Left ventricle myocardium superior (tissue), 1 donor: Measurements from ENCODE around the gene PRELID3B. TPM values are rescaled to one million over a fixed set of nuclear protein-coding genes. Genes with fewer than 3 reads are reported as not detected.
A peak's percentile ranks its signal among the peaks of the same experiment; 100 is the strongest.

ENCODE experiments used
- ATAC-seq: fragments of 200-7000 bp; cut with Tn5 transposase; one replicate; pipeline ENCODE4 v1.9.1; 2020; ENCODE audit warnings: mild to moderate bottlenecking, moderate library complexity
- DNase-seq: peaks from one replicate; pipeline ENCODE4 v3.0.0-alpha.2; 2020
- intact Hi-C: fragments of 100-400 bp; cut with micrococcal nuclease; formaldehyde crosslinking; loops from one replicate; pipeline ENCODE4 v1.11.0; 2022
- total RNA-seq: library from RNA; stranded (reverse); fragmentation: NEBNext Ultra II Directional; extraction: Animal tissue kit (Norgen Biotek cat#: 25700); gene quantifications from one replicate; pipeline ENCODE4 v1.2.1, GENCODE V29; 2021
- donor health status: DM: no; HTN: yes; CAD: no; lungs with severe emphysema.

Gene PRELID3B
- total RNA-seq, 1 donor from 2014 or later, result 50.1 TPM

GRCh38 chr20:59031564-59032022, 11.0 kb downstream of the PRELID3B start:
- DNase-seq (no peak), ATAC-seq (no peak)
- intact Hi-C loops, result loop anchor here (5.0 kb wide), 1 partner anchor 124 kb away; no protein-coding TSS in a partner anchor

- ATAC-seq (no peak), DNase-seq (no peak)
- intact Hi-C loops, result loop anchor here (5.0 kb wide), 1 partner anchor 124 kb away; no protein-coding TSS in a partner anchor
Observed at GRCh38 chr20:59030911-59031563, 11.5 kb downstream of the PRELID3B start.

GRCh38 chr20:59028812-59029211, 13.8 kb downstream of the PRELID3B start:
- no peak for DNase-seq
- intact Hi-C loops, result no loop called here
- no peak for ATAC-seq

GRCh38 chr20:59027741-59028320, 14.8 kb downstream of the PRELID3B start:
- no peak for DNase-seq
- intact Hi-C loops, result no loop called here
- ATAC-seq, result no peak

DNA sequence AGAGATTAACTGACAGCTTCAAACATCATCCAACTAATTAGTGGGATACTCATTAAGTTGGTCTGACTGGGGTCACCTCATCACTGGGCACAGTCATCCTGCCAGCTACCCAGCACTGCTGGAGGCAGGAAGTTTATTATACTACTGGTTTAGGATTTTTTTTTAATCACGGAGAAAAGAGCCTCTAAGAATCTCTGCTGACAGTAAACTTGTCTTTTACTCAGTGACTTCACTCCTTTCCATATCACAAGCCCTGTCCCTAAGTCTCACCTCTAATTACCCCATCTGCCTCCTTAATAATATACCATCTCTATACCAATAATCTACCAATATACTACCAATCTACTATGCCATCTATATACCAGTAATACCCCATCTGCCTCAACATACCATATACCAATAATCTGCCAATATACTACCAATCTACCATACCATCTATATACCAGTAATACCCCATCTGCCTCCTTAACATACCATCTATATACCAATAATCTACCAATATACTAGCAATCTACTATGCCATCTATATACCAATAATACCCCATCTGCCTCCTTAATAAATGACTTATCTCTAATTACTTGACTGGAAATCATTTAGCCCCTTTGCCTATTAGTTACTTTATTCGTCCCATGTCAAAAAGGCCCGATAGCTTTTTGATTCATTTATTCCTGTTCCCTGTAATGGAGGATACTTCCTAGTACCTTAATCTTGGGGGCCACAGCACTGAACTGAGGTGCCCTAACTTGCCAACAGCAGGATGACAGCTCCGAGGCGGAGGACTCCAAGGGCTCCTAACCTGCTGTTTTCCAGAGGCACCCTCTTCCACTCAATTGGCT, 15.5 kb downstream of the PRELID3B start:
- intact Hi-C loops, result no loop called here
- ATAC-seq (no peak), DNase-seq (no peak)

DNA sequence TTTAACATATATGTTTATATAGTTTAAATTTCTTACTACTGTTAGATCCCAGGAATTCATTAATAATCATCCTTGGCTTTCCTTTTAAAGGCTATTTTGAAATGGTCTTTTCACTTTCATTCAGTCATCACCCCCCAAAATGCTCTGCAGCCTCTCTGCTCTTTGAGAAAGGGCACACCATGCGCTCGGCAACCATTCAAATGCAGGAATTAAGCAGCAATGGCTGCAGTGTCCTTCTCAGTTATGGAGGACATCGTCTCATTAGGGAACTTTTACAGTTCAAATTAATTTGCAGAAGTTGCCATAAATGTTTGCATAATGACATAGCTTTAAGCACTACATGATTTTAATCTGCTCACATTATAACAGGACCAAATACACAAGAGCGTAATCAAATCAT, 17.1 kb downstream of the PRELID3B start:
- no peak for ATAC-seq
- intact Hi-C loops, result no loop called here
- no peak for DNase-seq

DNA sequence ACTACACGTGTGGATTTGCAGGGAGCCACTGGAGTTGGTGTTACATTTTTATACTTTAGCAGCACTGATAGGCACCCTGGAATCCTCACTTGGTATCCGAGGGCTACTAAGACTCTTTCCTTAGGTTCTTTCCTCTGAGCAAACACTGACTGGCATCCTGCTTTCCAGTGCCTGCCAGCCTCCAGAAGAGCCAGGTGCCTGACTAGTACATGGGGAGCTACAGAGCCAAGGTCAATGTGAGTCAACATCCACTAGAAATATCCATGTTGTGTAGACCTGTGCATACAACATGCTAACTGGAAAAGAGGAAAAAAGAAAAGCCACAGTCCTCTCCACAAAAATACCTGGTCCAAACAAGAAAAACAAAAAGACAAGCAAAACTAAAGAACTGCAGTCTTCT, 17.5 kb downstream of the PRELID3B start:
- no peak for DNase-seq
- ATAC-seq, result peak; percentile 35
- intact Hi-C loops, result no loop called here

GRCh38 chr20:59024111-59024530, 18.5 kb downstream of the PRELID3B start:
- DNase-seq (no peak), ATAC-seq (no peak)
- intact Hi-C loops, result no loop called here

- intact Hi-C loops, result no loop called here
- no peak for DNase-seq
- no peak for ATAC-seq
Observed at GRCh38 chr20:59023616-59024015, 19.0 kb downstream of the PRELID3B start.

- intact Hi-C loops, result no loop called here
- ATAC-seq (no peak), DNase-seq (no peak)
Observed at GRCh38 chr20:59022754-59023153, 19.8 kb downstream of the PRELID3B start.

- ATAC-seq (no peak), DNase-seq (no peak)
- intact Hi-C loops, result no loop called here
Observed at GRCh38 chr20:59020938-59021551, 21.5 kb downstream of the PRELID3B start.

- no peak for ATAC-seq
- no peak for DNase-seq
- intact Hi-C loops, result no loop called here
Observed at GRCh38 chr20:59019217-59019616, 23.4 kb downstream of the PRELID3B start, which contains the start of gene TUBB1. Gene TUBB1, plus strand, starts transcription at chr20:59019429. Its CDS starts 94 bp downstream, at chr20:59019523.

- intact Hi-C loops, result no loop called here
Observed at GRCh38 chr20:59018817-59019216, 23.8 kb downstream of the PRELID3B start.

GRCh38 chr20:59017493-59018231, 24.9 kb downstream of the PRELID3B start:
- intact Hi-C loops, result no loop called here
- peak; percentile 21 for ATAC-seq
- no peak for DNase-seq

More at GRCh38 chr20:59018817-59019216, 23.8 kb downstream of the PRELID3B start:
- ATAC-seq (no peak), DNase-seq (no peak)

DNA sequence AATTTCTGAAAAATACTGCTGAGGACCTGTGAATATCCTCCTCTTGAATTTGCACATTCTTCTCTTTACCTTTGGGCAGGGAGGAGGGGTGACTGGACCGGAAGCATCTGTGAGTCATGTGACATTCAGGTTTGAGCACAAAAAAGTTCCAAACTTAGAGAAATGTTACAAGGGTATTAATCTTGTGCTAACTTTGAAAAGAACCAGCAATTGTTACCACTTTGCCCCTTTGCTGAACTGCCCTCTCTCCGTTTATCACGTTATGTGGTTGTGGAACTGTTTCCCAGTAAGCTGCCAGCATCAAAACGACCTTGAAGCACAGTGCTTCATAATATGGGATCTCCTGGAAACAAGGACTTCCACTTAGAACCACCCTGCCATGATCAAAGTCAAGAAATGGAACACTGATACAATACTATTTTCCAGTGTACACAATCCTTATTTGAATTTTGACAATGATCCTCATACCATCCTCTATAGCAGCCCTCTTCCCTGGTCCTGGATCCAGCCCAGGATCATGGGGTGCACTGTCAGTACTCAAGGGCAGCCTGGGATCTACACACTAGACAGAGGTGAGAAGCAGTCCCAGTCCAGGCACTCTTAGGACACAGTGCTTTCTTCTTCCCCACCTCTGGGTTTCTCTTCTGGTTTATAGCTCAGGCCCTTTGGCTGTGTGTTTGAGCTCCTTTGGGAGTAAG, 25.6 kb downstream of the PRELID3B start:
- intact Hi-C loops, result no loop called here
- peak; percentile 72 for ATAC-seq
- no peak for DNase-seq

- intact Hi-C loops, result no loop called here
- ATAC-seq (no peak), DNase-seq (no peak)
Observed at GRCh38 chr20:59015812-59016711, 26.5 kb downstream of the PRELID3B start.

DNA sequence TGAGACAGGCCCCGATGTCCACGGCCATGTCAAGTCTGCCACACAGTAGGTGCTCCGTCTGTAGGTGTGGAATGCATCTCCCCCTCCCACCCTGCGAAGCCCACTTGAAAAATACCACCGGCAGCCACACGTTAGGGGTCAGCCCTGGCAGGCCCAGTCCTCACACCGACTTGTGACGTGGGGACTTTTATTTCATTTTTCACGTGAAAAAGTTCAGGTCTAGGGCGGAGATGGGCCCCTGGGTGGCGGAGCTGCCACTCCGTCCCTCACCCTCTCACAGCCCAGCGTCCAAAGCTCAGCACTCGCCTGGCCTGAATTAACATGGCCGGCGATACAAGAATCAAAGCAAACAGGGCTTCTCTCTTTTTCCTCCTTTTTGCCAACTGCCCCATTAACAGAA, 27.2 kb downstream of the PRELID3B start:
- intact Hi-C loops, result no loop called here
- ATAC-seq, result no peak
- DNase-seq, result no peak
